Body of pancreas (tissue), 4 donors: Measurements from ENCODE around the gene CTSF.
A peak's percentile ranks its signal among the peaks of the same experiment; 100 is the strongest.

Experiments used
- POLR2A ChIP-seq, 3 donors: fragments of 450-650 bp; IDR thresholded peaks; one replicate each; pipeline ENCODE4 v1.6.1; 2016; ENCODE audit warnings: antibody characterized with exemption in 3 of 3, mild to moderate bottlenecking in 2 of 3
- TF ChIP-seq, protein P1 (sequence below), 7 experiments: fragments of 450-650 bp in 4 of 7; fragments of 200-600 bp in 3 of 7; sonication (generic) in 3 of 7; IDR thresholded peaks; one replicate each; pipeline ENCODE4 v1.5.1; 2016 to 2019; ENCODE audit warnings: antibody characterized with exemption in 7 of 7

DNA sequence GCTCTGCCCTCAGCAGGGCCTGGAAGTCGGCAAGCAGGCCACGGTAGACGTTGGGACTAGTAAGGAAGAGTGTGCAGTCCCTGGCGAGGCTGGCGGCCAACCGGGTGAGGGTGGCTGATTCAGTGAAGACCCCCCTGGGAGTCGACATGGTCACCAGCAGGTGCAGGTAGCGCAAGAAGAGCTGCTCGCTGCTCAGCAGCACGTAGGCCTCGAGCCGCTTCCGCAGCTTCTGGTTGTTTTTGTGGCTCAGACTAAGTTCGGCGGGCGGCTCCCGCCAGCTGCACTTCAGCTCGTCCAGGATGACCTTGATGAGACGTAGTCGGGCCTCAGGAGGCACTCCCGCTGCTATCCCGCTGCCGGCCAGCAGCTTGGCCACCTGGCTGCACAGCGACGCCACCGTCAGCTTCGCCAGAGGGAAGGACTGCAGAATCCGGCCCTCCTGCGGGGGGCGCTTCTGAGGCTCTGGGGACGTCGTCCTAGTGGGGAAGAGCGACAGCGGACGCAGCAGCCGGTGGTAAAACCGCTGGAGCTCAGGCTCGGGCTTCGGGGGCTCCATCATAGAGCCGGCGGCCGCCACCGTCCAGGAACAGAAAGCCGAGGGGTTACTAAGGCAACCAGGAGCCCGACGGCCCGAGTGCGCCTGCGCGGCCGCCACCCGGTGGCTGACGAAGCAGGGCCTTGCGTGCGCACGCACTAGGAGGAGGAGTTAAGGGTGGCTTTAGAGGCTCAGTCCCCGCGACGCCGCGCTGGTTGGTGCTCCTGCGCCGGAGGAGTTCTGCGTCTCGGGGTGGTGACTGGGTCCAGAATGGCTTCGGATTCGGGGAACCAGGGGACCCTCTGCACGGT is 24.3 kb upstream of the CTSF start, which contains the start of the genes CCDC87 and CCS:
- TF ChIP-seq, protein P1, sequence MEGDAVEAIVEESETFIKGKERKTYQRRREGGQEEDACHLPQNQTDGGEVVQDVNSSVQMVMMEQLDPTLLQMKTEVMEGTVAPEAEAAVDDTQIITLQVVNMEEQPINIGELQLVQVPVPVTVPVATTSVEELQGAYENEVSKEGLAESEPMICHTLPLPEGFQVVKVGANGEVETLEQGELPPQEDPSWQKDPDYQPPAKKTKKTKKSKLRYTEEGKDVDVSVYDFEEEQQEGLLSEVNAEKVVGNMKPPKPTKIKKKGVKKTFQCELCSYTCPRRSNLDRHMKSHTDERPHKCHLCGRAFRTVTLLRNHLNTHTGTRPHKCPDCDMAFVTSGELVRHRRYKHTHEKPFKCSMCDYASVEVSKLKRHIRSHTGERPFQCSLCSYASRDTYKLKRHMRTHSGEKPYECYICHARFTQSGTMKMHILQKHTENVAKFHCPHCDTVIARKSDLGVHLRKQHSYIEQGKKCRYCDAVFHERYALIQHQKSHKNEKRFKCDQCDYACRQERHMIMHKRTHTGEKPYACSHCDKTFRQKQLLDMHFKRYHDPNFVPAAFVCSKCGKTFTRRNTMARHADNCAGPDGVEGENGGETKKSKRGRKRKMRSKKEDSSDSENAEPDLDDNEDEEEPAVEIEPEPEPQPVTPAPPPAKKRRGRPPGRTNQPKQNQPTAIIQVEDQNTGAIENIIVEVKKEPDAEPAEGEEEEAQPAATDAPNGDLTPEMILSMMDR (IDR thresholded peaks at IDR 0.05) = peak; percentile 47 to 92 (median 66)
- TF ChIP-seq POLR2A (IDR thresholded peaks at IDR 0.05) = peak; percentile 59 to 85 (median 81)
